Choroid plexus epithelial cell (primary cell): ENCODE results near the gene CACNA1H.
"Not testable (repeated sequence)": the region's sequence is repeated elsewhere in the genome, so short reads cannot be mapped to it uniquely, and the experiment has no call there.

ENCODE experiments used
- DNase-seq: peaks from one replicate; pipeline ENCODE4 v3.0.0-alpha.2; 2010; ENCODE audit warnings: low read depth
- H3K4me3 ChIP-seq: 2 replicates; pipeline ENCODE4 v1.5.1; 2011; ENCODE audit warnings: low read depth, mild to moderate bottlenecking, control low read depth, low read length, moderate library complexity
- CTCF ChIP-seq: conservative IDR thresholded peaks from 2 replicates; pipeline ENCODE4 v1.5.1; 2011; ENCODE audit warnings: low read depth, mild to moderate bottlenecking, control low read depth, inconsistent platforms, low read length, moderate library complexity

CACNA1H gene

DNA sequence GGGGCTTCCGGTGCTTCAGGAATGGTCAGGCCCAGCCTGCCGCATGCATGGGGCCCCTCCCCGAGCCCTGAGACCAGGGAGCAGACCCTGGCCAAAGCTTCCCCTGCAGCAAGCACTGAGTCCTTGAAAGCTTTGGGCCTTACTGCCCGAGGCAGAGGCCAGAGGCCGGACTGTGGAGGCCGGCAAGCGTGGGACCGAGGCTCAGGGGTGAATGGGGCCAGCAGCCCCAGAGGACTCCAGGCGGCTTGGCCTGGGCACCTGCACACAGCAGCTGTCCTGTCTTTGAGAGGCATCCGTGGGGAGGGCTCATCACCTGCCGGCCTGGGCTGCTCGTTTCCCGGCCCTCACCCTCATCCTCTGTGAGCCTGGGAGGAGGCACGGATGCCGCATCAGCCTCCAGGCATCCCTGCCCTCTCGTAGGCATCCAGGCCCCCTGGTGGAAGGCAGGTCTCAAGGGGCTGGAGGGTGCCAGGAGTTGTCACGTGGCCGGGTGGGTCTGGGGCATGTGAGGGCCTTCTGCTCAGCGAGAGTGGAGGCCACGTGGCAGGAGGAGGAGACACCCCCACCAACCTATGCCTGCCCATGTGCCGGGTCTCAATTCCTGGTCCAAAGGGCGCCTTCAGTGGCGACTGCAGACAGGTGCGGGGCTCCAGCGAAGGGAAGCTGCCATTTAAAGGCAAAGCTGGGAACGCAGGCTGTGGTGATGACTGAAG is 31.4 kb downstream of the CACNA1H start:
- TF ChIP-seq CTCF, result peak; percentile 21
- no peak overlapping the region for H3K4me3 ChIP-seq
- no peak for DNase-seq

- DNase-seq, result no peak
- H3K4me3 ChIP-seq, result no peak overlapping the region
- no peak for TF ChIP-seq CTCF
Measured at GRCh38 chr16:1184980-1185379, 32.1 kb downstream of the CACNA1H start.

GRCh38 chr16:1185460-1186207 is 32.7 kb downstream of the CACNA1H start:
- H3K4me3 ChIP-seq, DNase-seq: not testable (repeated sequence)

- TF ChIP-seq CTCF, result no peak
- DNase-seq, result peak; percentile 43
- no peak overlapping the region for H3K4me3 ChIP-seq
Measured at GRCh38 chr16:1188432-1189189, 35.7 kb downstream of the CACNA1H start.

GRCh38 chr16:1189455-1189854 is 36.5 kb downstream of the CACNA1H start:
- no peak overlapping the region for H3K4me3 ChIP-seq
- DNase-seq, result no peak
- TF ChIP-seq CTCF, result no peak

- H3K4me3 ChIP-seq, DNase-seq: not testable (repeated sequence)
Measured at GRCh38 chr16:1190789-1191188, 37.9 kb downstream of the CACNA1H start.

- TF ChIP-seq CTCF, result no peak
- no peak overlapping the region for H3K4me3 ChIP-seq
- DNase-seq, result no peak
Measured at GRCh38 chr16:1192384-1193073, 39.6 kb downstream of the CACNA1H start.
